ENCODE data around the gene MAN2A1. TPM values are rescaled to one million over a fixed set of nuclear protein-coding genes. Genes with fewer than 3 reads are reported as not detected.

Gene MAN2A1
- polyA plus RNA-seq, 1 experiment, result 55.8 TPM

DNA sequence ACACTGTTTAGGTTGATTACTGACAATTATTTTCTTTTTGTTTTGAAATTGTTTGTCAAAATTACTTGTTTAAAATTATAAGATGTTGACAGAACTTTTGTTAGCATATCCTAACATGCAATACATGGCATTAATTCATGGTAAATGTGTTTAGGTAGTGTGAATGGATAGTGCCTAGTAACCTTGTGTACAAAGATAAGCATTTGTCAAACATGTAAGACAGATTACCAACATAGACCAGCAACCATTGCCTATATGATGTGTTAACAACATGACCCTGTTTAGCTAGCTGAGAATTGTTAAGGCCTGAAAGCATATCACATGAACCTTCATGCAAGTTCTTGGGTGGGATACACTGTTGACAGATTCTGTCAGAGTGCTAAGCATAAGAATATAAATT is 13.4 kb downstream of the MAN2A1 start:
- ChIA-PET POLR2A (no interaction called here), CTCF (no interaction called here)
- DNase-seq (ENCODE audit: low read depth, low spot score), result no peak
- H3K4me3 ChIP-seq (ENCODE audit: low read depth, low read length), result no peak overlapping the region
- H3K27ac ChIP-seq (ENCODE audit: low read depth, low read length), result no peak overlapping the region
- no peaks in the 10 kb centered on the region for H3K9me3 ChIP-seq (ENCODE audit: control insufficient read depth, insufficient read depth, low read length)
- H3K27me3 ChIP-seq (ENCODE audit: control insufficient read depth, insufficient read depth, low read length), result no peaks in the 10 kb centered on the region
- TF ChIP-seq, protein P1, sequence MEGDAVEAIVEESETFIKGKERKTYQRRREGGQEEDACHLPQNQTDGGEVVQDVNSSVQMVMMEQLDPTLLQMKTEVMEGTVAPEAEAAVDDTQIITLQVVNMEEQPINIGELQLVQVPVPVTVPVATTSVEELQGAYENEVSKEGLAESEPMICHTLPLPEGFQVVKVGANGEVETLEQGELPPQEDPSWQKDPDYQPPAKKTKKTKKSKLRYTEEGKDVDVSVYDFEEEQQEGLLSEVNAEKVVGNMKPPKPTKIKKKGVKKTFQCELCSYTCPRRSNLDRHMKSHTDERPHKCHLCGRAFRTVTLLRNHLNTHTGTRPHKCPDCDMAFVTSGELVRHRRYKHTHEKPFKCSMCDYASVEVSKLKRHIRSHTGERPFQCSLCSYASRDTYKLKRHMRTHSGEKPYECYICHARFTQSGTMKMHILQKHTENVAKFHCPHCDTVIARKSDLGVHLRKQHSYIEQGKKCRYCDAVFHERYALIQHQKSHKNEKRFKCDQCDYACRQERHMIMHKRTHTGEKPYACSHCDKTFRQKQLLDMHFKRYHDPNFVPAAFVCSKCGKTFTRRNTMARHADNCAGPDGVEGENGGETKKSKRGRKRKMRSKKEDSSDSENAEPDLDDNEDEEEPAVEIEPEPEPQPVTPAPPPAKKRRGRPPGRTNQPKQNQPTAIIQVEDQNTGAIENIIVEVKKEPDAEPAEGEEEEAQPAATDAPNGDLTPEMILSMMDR (IDR thresholded peaks at IDR 0.05; ENCODE audit: low read depth, low read length), result no peak

DNA sequence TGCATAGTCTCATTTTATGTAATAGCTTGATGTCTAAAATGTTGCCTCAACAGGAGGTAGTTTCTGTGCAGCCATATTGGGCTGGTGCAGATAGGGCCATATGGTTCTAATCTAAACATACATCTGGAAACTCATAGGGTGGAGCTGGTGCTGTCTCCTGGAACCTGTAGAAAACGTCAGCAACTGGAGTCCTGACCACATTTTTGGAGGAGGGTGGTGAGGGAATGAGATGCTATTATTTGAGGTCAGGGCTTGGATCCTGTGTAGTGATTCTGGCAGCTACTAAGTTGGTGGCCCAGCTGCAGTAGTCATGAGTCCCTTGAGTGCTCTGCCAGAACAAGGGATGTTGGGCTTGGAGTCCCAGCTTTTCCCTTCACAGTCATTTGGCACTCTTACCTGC is 14.1 kb downstream of the MAN2A1 start:
- H3K27me3 ChIP-seq (ENCODE audit: control insufficient read depth, insufficient read depth, low read length), result no peaks in the 10 kb centered on the region
- no peaks in the 10 kb centered on the region for H3K9me3 ChIP-seq (ENCODE audit: control insufficient read depth, insufficient read depth, low read length)
- TF ChIP-seq, protein P1 (IDR thresholded peaks at IDR 0.05; ENCODE audit: low read depth, low read length), result no peak
- ChIA-PET CTCF (no interaction called here), POLR2A (no interaction called here)
- no peak overlapping the region for H3K4me3 ChIP-seq (ENCODE audit: low read depth, low read length)
- no peak overlapping the region for H3K27ac ChIP-seq (ENCODE audit: low read depth, low read length)
- DNase-seq (ENCODE audit: low read depth, low spot score), result no peak

DNA sequence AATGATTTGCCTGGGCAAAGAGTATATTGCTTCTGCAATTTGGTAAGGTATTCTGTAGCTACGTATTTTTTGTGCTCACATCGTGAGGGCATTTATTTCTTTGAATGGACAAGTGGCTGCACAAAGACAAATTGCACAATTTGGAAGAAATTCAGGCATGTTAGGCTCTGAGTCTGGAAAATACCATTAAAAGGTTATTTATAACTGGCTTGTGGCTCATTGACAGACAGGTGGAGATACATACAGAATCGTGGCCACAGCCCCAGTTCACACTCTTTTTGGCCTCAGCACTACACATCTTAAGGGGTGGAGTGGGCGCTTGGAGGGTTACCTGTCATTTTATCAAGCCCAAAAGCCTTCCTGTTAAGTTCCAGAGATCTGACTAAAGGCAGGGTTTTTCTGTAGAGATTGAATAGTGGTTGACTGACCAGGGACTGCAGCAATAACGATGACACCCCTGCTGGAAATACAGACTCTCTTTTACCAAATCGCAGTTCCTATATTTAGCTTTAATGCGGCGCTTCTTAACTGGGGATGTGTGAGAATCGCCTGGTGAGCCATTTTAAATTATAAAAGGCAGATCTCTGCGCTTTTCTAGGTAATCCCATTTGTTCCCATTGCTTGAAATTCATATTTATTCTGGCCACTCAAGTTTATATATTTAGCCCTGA is 14.7 kb downstream of the MAN2A1 start:
- Histone ChIP-seq H3K27me3 (ENCODE audit: control insufficient read depth, insufficient read depth, low read length) (no peaks in the 10 kb centered on the region), H3K4me3 (ENCODE audit: low read depth, low read length) (no peak overlapping the region), H3K27ac (ENCODE audit: low read depth, low read length) (no peak overlapping the region), H3K9me3 (ENCODE audit: control insufficient read depth, insufficient read depth, low read length) (no peaks in the 10 kb centered on the region)
- no peak for DNase-seq (ENCODE audit: low read depth, low spot score)
- TF ChIP-seq, protein P1 (IDR thresholded peaks at IDR 0.05; ENCODE audit: low read depth, low read length), result no peak
- CTCF ChIA-PET, result no interaction called here
- POLR2A ChIA-PET, result no interaction called here

DNA sequence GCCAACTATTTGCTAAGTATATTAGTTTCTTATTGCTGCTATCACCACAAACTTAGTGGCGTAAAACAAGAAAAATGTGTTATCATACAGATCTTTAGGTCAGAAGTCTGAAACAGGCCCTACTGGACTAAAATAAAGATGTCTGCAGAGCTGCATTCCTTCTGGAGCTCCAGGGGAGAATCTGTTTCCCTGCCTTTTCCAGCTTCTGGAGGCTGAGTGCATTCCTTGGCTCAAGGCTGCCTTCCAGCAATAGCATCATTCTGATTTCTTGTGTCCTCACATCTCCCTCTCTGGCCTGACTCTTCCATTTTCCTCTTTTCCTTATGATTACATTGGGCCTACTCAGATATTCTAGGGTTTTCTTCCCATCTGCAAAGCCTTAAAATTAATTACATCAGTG is 15.9 kb downstream of the MAN2A1 start:
- DNase-seq (ENCODE audit: low read depth, low spot score), result no peak
- TF ChIP-seq, protein P1 (IDR thresholded peaks at IDR 0.05; ENCODE audit: low read depth, low read length), result no peak
- POLR2A ChIA-PET, result no interaction called here

DNA sequence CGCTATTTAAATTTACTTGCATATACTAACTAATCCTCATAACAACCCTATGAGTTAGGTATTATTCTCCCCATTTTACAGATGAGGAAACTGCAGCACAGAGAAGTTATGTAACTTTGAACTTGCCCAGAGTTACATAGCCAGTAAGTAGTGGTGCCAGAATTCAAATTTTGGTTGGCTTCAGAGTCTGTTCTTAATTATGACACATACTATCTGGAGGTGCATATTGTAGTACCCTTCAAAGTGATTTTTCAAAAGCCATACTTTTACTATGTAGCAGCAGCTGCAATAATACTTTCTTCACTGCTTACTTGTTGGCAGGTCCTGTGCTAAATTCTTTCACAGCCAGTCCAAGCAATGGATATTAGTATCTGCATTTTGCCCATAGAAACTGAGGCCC is 16.4 kb downstream of the MAN2A1 start:
- Histone ChIP-seq H3K9me3 (ENCODE audit: control insufficient read depth, insufficient read depth, low read length) (no peaks in the 10 kb centered on the region), H3K27me3 (ENCODE audit: control insufficient read depth, insufficient read depth, low read length) (no peaks in the 10 kb centered on the region), H3K27ac (ENCODE audit: low read depth, low read length) (no peak overlapping the region), H3K4me3 (ENCODE audit: low read depth, low read length) (no peak overlapping the region)
- DNase-seq (ENCODE audit: low read depth, low spot score), result no peak
- TF ChIP-seq, protein P1 (IDR thresholded peaks at IDR 0.05; ENCODE audit: low read depth, low read length), result no peak
- CTCF ChIA-PET, result no interaction called here
- POLR2A ChIA-PET, result no interaction called here

More for the DNA sequence above, 15.9 kb downstream of the MAN2A1 start:
- no peaks in the 10 kb centered on the region for H3K27me3 ChIP-seq (ENCODE audit: control insufficient read depth, insufficient read depth, low read length)
- CTCF ChIA-PET, result no interaction called here
- H3K27ac ChIP-seq (ENCODE audit: low read depth, low read length), result no peak overlapping the region
- no peak overlapping the region for H3K4me3 ChIP-seq (ENCODE audit: low read depth, low read length)
- no peaks in the 10 kb centered on the region for H3K9me3 ChIP-seq (ENCODE audit: control insufficient read depth, insufficient read depth, low read length)

All from AG04450 (cell line).